HG03159 (cell line): ENCODE measurements around the gene PCCA.
"Not testable (repeated sequence)": the region's sequence is repeated elsewhere in the genome, so short reads cannot be mapped to it uniquely, and the experiment has no call there.

Experiments used
- ATAC-seq: cut with Tn5 transposase; IDR thresholded peaks from one replicate; pipeline ENCODE4 v1.9.1; 2021; ENCODE audit warnings: mild to moderate bottlenecking, moderate library complexity; ENCODE audit not compliant: unreplicated experiment

The PCCA gene

DNA sequence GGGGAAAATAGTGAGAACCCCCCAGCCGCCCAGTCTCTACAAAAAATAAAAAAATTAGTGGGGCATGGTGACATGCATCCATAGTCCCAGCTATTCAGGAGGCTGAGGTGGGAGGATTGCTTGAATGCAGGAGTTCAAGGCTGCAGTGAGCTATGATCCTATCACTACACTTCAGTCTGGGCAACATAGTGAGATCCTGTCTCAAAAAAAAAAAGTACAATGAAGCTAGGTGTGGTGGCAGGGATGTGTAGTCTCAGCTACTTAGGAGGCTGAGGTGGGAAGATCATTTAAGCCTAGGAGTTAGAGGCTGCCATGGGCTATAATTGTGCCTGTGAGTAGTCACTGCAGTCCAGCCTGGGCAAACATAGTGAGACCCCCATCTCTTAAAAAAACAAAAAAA lies 8.9 kb downstream of the PCCA start:
- ATAC-seq = no peak

- ATAC-seq = no peak
Observed at GRCh38 chr13:100098445-100099116, 9.7 kb downstream of the PCCA start.

- ATAC-seq = not testable (repeated sequence)
Observed at GRCh38 chr13:100099117-100099445, 10.2 kb downstream of the PCCA start.

DNA sequence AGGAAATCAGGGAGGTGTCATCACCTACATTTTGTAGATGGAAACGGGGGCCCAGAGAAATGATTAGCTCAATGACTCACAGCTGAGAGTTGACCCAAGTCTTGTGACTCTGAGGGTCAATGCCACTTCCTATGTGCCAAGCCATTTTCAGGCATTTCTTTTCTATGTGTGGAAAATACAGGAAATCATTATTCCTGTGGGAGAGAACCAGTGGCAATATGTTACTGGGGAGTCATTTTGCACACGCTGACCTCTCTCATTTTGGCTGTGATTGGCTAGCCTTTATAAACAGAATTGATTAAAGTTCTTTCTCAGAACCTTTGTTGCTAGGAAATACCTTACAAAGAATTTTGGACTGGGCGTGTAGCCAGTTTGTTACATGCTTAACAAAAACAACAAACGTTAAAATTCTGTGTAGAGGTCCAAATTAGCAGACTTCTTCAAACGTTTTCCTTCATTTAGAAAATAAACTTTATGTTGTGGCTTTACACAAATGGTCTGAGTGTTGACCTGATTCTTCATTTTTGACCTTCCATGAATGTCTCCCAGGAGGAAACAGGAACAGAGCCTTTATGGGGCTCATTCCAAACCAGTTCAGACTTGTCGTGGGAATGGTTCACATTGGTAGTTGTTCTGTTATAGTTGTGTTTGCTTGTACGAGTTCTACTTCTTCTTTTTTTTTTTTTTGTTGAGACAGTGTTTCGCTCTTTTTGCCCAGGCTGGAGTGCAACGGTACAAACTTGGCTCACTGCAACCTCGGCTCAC lies 11.4 kb downstream of the PCCA start:
- ATAC-seq = no peak

DNA sequence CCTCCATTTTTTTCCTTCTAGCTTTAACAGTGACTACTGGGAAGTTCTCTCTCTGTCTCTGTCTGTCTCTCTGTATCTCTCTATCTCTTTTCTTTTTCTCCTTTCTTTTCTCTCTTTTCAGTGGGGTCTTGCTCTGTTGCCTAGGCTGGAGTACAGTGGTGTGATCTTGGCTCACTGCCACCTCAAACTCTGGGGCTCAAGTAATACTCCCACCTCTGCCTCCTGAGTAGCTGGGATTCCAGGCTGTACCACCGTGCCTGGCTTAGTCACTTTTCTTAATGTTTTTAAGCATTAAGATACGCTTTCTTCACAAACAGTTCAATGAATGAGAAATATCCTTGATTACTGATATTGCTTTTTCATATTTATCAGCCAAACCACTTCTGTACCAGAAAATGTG lies 13.1 kb downstream of the PCCA start:
- no peak for ATAC-seq

DNA sequence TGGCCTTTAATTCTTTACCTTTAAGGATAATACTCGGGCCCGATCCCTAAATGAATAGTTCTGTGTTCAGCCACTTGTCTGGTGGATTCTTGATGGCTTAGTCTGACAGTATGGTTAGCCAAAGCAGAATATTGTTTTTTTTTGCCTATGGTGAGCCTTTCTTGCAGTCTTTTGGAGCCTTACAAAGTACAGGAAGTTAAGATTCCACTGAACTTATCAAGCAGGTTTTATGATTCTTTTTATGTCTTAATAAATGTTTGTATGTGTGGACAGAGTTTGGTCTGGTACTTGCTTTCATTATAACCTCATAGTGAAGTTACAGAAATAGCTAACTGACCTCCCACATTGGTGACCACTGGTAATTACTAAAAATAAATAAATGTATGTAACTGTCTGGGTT lies 17.1 kb downstream of the PCCA start:
- ATAC-seq = no peak

- no peak for ATAC-seq
Observed at GRCh38 chr13:100106705-100107104, 17.8 kb downstream of the PCCA start.

DNA sequence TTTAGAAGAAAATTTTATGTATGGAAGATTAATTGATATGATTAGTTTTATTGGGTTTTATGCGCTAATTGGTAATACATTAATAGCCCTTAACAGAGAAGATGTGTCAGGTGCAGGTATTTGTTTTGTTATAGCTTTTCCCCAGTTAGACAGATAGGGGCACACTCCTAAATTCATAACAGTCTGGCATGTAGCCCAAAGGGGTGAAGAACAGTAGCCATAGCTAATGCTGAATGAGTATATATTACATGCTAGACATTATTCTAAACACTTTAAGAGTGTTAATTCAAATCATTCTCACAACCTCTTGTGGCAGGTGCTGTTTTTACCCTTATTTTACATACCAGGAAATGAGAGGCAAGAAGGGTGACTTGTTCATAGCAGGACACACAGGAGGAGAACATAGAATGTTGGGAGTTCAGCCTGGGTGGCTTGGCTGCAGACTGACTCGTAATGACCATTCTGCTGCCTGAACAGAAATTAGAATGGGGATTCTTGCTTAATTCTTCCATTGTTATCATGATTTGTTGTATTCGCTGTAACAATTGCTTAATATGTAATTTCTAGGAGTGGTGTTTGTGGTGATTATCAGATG lies 20.1 kb downstream of the PCCA start:
- peak; percentile 69 for ATAC-seq

GRCh38 chr13:100110269-100110668 lies 21.4 kb downstream of the PCCA start:
- no peak for ATAC-seq

GRCh38 chr13:100112186-100112838 lies 23.4 kb downstream of the PCCA start:
- no peak for ATAC-seq

DNA sequence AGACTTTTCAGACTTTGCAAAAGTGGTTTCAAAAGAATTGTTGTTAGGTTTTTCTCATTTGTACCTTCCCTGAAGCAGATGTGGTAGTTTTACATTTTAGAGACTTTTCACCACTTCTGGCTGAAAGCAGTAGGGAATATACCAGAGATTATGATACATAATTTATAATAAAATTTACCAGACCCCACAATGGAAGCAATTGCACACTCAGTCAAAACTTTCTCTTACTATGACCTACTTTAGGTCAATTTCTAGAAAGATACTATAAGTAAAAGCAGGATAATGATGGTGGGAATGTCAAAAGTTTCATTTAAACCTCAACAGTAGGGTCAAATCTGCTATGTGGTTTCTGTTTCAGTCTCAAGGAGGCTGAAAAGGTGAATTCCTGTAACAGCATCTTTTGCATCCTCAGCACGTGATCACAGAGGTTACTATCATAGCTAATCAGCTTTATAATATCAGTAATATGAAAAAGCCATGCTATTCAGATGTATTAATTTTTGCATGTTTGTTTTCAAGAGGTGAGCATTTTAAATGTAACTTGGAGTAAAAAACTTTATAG lies 26.9 kb downstream of the PCCA start:
- no peak for ATAC-seq

DNA sequence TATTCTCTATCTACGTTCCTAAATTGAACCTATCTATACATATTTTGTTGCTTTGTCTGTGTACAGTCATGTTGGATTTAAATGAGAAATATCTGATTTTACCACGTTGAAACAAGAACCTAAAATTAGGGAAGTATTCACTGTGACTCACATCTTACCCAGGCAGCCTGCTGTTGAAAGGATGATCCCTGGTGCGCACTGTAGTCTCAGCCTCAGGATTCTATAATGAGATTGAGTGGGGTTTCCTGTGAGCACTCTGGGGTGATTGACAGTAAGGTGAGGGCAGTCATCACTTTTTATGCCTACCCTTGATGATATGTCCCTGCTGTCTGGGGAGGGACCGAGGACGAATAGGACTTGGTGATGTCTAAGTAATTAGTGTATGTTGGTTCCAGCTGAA lies 35.4 kb downstream of the PCCA start:
- no peak for ATAC-seq

- ATAC-seq = no peak
Observed at GRCh38 chr13:100125946-100126345, 37.1 kb downstream of the PCCA start.

- no peak for ATAC-seq
Observed at GRCh38 chr13:100128373-100128772, 39.5 kb downstream of the PCCA start.

GRCh38 chr13:100128838-100129237 lies 39.9 kb downstream of the PCCA start:
- ATAC-seq = no peak

DNA sequence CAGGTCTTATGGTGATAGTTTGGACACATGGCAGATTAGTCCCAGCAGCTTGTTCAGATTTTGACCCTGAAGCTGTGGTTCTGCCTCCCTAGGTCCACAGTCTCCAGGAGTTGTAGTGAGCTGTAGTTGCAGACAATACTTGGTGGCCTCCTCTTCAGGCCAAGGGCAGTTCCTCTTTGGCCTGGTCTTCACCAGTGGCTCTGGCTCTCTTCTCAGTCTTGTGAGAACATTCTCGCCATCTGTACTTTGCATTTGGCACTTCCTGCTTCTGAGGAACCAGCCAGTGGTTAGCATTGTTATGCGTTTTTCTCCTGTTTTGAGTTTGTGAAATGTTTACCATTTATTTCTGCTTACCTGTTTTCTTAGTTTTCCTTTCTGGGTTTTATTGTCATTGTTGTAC lies 40.7 kb downstream of the PCCA start:
- ATAC-seq = peak; percentile 85

- ATAC-seq = no peak
Observed at GRCh38 chr13:100130092-100130491, 41.2 kb downstream of the PCCA start.

DNA sequence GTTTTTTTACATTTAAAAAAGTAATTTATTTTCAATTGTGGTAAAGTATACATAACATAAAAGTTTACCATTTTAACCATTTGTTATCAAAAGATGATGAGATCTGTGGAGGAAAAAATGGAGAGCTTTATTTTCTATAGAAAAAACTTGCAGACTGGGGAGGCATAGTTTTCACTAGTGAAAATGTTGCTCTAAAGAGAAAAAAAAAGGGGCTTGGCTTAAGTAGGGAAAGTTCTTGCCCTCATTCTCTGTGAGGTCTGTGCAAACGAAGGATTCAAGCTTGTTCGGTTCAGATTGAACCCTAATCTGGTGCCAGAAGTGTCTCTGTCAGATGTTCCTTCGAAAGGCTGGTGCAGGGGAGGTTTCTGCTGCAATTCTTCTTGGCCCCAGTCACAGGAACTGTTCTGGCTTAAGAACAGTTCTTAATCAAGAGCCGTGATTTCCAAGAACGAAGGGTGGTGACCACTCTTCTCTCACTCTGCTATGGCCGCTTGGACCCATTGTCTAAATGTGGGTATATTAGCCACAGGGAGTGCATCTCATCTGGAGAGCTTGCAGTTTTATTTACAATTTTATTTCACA lies 42.1 kb downstream of the PCCA start:
- ATAC-seq = no peak

GRCh38 chr13:100131863-100132574 lies 43.1 kb downstream of the PCCA start:
- ATAC-seq = no peak

- ATAC-seq = no peak
Observed at GRCh38 chr13:100138859-100139491, 50.1 kb downstream of the PCCA start.
